HG02938 (cell line): ENCODE measurements around the gene RGS12.

Experiments
- ATAC-seq: cut with Tn5 transposase; IDR thresholded peaks from one replicate; pipeline ENCODE4 v1.9.1; 2021; ENCODE audit warnings: mild to moderate bottlenecking, moderate library complexity; ENCODE audit not compliant: unreplicated experiment

The RGS12 gene

DNA sequence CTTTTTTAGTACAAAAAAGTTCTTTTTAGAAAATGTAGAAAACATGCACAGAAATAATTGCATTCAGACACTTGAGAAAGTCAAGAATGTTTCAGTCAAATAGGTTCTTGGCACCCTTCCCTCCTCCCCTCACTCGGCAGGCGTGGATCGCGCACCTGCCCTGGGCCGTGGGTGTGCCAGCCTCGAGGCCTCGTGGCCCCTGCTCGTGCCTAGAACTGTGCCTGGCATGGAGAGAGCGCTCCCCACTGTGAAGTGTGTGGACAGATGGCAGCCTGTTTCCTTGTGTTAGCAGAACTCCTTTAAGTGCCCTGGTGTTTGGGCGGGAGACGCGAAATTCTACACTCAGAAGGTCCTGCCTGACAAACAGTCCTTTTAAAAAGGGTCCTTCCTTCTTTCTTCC, 14.7 kb downstream of the RGS12 start:
- no peak for ATAC-seq

DNA sequence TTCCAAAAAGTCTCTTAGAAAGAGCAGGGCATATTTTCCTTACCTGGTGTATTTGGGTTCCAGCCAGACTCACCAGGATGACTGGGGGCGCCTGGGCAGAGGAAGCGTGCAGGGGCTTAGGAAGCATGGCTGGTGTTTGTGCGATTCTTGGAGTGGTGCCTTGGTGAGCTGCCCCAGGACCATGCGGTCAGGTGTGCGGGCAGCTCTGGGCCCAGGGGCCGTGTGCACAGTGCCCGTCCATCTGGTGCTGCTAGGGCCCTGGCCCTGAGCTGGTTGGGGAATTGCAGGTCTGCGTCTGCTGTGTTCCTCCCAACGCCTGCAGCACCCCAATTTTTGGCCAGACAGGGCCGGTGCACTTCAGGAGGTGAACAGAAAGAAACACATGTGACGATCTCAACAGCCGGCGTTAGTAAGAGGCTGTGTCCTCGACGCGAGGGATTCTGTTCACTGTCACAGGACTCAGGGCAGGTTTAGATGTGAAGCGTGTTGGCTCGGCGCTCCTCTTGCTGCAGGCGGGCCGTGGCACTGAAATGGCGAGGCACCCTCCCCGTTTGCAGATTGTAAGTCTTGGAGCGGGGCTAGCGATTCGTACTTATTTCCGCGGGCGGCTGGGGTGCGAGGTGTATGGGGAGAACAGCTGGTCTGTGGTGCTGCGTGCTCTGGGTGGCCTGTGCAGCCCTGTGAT, 15.2 kb downstream of the RGS12 start:
- no peak for ATAC-seq

DNA sequence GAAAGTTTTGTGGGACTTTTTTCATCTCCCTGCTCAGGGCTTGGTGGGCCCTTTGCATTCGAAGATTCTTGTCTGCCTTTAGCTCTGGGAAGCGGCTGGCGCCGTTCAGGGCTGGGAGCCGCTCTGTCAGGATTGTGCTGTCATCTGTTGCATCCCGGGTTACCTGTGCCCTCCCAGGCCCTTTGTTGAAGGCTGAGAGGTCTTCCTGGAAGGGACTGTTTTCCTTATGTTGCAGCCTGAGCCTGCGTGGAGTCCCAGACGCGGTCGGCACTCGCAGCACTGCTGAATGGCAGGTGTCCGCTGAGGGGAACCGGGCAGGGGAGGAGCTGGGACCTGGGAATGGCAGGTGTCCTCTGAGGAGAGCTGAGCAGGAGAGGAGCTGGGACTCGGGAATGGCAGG, 15.9 kb downstream of the RGS12 start:
- ATAC-seq = no peak

DNA sequence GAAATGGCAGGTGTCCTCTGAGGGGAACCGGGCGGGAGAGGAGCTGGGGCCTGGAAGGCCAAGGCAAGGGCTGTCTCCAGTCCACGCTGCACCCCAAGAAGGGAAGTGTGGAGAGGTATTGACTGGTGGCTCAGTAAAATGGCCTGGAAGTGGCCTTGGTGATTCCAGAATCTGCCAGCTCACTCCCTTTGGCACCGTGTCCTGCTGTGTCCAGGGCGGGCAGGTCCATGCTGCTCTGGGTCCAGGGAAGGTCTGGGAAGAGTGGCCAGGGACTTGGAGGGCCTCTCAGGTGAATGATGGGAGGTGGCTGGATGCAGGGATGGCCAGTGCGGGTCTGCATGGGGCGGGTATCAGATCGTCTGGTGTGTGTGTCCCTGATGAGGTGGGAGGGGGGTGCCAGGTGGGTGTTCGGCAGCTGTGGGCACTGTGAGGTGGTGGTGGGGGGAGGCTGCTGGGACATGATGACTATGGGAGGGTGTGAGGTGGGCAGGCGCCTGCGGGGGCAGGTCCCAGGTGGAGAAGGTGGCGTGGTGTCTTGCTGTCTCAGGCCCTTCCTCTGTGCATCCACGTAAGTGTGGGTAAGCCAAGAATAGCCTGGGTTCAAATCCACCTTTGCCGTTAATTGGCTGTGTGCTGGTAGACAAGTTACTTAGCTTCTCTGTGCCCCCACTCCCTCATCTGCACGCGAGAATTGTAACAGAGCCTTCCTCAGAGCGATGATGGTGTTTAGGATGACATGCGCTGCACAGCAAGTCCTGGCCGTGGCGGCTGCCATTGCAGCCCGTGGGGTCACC, 17.7 kb downstream of the RGS12 start:
- no peak for ATAC-seq

DNA sequence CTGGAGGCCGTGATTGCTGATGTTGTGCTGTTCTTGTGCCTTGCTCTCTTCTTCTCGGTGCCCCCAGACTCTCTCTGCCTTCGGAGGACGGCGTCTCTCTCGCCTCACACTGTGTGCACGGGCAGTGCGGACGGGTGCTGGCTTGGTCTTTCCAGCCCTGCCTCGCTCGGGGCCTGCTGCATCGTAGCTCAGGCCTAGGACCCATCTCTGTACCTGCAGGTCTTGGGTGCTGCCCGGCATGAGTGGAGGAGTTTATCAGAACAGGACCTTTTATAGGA, 18.2 kb downstream of the RGS12 start:
- no peak for ATAC-seq

DNA sequence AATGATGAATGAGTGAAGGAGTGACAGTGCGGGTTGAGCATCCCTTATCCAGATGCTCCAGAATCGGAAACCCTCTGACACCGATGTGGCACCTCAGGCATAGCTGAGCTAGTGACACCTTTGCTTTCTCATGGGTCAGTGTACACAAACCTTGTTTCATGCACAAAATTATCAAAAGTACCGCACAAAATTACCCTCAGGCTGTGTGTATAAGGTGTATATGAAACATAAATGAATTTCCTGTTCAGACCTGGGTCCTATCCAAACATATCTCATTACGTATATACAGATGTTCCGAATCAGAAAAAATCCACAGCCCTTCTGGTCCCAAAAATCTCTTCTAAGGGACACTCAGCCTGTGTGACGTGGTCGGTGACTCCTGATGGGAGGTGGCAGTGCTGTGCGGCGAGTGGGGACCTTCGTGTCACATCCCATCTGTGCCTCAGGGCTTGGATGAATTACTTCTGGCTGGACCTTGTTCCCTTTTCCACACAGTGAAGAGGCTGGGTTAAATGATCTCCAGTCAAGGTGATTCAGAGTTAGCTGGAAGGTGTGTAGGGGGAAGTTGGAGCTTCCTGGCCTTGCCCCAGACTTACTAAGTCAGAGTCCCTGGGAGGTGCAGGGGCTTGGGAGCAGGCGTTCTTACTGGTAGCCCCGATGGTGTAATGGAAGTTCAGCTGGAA, 18.8 kb downstream of the RGS12 start:
- no peak for ATAC-seq

DNA sequence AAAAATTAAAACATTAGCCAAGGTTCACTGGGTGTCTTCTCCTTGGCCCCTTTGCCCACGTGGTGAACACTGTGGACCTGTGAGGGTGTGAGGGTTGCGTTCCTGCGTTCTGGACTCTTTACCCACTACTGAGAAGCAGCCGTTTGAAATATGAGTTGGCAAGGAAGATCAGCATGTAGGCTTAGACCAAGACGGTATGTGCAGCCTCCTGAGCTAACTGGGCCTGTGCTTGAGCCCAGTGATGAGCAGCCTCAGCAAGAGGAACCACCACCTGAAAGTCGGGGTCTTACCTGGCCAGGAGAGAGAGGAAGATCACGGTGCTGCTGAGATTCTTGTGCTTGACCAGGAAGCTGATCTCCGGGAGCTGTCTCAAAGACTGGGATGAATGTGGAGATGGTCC, 19.5 kb downstream of the RGS12 start:
- no peak for ATAC-seq

DNA sequence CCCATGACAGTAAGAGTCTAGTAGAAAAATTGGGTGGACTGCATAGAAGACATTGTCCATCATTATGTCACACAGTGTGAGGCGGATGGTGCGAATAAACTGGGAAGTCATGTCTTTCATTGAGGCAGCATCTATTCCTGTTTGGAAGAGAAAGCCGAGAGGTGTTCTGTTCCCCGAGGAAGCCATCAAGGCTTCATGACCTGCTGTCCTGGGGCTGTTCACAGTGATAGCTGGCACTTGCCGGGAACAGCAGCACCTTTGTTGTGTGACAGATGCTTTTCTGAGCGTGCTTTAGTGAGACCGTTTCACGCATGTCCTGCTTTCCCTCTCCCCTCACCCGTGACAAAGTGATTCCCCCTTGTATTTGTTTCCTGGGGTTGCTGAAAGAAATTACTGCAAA, 20.3 kb downstream of the RGS12 start:
- no peak for ATAC-seq

DNA sequence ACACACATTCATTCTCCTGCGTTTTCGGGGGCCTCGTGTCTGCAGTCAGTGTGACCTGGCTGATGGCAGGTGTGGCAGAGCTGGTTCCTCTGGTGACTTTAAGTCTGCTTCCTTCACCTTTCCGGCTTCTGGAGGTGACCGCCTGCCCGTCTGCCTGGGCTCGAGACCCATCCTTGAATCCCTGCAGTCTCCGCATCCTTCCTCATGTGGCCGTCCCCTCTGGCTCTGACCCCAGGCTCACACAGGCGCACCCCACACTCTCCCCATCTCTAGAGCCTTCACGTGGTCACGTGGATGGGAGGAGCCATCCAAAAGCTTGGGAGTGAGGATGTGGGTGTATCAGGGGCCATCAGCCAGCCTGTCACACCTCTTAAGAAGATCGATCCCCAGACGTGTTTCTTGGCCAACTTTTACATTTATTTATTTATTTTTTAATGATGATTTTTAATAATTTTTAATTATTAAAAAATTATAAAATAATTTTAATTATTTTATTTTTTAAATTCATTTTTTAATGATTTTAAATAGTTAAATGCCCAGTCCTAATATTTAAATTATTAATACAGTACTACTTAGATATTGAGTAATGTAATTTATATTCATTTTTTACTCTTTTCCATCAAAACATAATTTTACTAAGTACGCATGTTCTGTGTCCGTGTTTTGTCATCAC, 20.9 kb downstream of the RGS12 start:
- no peak for ATAC-seq

DNA sequence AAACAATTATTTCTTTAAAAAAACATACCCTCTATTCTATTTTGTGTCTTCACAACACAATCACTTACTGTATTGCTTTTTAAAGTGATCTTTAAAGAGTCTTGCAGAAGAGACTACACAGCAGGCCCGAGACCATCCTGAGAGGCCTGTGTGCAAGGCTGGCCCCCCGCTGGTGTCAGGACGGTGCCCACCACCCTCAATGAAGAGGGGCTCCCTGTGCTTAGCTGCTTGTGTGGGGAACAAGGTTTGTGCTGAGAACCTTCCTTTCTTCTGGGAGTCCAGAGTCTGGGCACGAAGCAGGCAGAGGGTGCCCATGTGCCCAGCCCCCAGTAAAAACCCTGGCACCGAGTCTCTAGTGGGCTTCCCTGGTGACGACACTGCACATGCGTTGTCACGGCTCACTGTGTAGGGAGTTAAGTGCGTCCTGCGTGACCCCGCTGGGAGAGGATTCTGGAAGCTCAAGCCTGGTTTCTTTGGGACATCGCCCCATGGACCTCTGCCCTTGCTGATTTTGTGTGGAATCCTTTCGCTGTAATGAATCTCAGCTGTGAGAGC, 22.0 kb downstream of the RGS12 start:
- ATAC-seq = no peak

DNA sequence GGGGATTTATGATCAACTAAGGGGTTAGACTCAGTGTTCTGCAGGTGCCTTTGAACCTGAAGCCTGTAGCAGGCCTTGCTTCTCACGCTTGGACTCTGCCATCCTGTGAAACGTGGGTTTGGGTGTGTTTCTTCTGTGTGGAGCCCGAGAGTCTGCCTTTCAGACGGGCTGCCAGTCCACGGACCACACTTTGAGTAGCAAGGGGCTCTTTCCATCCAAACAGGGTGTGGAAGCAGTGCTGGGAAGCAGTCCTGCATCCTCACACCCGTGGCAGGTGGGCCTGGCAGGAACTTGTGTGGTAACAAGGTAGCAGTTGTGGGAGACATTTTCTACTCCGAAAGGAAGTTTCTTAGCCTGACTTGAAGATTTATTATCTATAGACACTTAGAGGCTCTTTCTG, 22.7 kb downstream of the RGS12 start:
- no peak for ATAC-seq

DNA sequence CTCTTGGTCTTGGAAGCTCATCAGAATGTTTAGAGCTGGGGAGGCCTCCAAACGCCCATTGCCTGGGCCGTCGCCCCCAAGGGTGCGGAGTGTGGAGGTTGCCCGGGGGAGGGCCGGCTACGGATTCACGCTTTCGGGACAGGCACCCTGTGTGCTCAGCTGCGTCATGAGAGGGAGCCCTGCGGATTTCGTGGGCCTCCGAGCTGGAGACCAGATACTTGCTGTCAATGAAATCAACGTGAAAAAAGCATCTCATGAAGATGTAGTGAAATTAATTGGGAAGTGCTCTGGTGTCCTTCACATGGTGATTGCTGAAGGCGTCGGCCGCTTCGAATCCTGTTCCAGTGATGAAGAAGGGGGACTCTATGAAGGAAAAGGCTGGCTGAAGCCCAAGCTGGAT, 23.3 kb downstream of the RGS12 start:
- no peak for ATAC-seq

DNA sequence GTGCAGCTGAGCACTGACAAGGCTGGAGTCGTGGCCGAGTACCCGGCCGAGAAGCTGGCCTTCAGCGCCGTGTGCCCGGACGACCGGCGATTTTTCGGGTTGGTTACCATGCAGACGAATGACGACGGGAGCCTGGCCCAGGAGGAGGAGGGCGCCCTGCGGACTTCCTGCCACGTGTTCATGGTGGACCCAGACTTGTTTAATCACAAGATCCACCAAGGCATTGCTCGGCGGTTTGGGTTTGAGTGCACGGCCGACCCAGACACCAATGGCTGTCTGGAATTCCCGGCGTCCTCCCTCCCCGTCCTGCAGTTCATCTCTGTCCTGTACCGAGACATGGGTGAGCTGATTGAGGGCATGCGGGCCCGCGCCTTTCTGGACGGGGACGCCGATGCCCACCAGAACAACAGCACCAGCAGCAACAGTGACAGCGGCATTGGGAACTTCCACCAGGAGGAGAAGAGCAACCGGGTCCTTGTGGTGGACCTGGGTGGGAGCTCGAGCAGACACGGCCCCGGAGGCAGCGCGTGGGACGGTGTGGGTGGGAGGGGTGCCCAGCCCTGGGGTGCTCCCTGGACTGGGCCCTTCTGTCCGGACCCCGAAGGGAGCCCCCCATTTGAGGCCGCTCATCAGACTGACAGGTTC, 24.3 kb downstream of the RGS12 start:
- ATAC-seq = no peak

DNA sequence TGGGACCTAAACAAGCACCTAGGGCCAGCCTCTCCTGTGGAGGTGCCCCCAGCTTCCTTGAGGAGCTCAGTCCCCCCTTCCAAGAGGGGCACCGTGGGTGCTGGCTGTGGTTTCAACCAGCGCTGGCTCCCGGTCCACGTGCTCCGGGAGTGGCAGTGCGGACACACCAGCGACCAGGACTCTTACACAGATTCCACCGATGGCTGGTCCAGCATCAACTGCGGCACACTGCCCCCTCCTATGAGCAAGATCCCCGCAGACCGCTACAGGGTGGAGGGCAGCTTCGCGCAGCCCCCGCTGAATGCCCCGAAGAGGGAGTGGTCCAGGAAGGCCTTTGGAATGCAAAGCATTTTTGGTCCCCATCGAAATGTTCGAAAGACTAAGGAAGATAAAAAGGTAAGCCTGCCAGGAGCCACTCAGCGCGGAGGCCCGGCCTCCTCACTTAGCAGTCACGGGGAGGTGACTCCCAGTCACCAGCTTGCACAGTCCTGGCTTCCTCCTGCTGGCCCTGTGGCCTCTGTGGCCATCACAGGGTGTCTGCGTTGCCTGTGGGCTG, 24.9 kb downstream of the RGS12 start:
- ATAC-seq = no peak

DNA sequence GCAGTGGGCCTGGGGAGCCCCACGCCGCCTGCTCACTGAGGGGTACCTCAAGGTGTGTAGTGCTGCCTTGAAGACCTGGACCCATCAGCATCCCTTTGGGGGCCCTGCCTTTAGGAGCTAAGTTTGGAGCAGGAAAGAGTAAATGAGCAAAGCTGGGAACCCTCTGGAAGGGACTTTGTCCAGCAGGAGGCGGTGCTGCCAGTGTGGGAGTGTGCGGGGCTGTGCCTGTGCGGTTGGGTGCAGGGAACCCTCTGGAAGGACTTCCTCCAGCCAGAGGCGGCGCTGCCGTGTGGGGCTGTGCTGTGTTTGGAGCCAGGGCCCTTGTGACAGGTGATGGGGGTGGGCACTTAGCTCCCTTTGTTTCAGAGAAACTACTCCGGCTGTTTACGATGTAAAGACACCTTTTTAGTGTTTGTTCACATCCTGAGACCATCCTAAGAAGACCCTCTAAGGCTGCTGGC, 25.8 kb downstream of the RGS12 start:
- ATAC-seq = no peak

DNA sequence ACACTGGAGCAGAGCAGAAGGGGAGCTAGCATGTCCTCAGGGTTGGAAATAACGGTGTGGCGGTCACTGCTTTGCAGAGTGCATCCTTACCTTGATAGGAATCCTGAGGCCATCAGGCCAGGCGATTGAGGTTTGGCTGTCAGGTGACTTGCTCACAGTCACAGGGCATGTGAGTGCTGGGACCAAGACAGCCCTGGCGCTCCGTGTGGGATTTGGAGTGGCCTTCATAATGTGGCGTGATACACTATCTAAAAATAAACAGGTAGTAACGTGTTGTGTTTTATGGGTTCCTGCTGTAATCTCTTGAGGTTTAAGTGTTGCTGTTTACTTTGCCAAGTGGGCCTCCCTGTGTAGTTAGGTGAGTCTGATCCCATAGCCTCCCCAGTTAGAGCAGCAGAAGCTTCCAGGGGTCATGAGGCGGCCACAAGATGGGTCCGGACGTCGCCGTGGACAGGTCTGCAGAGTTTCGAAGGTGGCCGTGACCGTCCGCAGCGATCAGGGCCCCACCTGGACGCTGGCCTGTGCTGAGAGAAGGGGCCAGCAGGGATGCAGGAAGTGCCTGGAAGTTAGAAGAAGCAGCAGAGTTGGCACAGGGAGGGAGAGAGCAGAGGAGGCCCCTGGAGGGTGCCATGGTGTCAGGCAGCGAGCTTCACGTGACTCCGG, 27.7 kb downstream of the RGS12 start:
- no peak for ATAC-seq

DNA sequence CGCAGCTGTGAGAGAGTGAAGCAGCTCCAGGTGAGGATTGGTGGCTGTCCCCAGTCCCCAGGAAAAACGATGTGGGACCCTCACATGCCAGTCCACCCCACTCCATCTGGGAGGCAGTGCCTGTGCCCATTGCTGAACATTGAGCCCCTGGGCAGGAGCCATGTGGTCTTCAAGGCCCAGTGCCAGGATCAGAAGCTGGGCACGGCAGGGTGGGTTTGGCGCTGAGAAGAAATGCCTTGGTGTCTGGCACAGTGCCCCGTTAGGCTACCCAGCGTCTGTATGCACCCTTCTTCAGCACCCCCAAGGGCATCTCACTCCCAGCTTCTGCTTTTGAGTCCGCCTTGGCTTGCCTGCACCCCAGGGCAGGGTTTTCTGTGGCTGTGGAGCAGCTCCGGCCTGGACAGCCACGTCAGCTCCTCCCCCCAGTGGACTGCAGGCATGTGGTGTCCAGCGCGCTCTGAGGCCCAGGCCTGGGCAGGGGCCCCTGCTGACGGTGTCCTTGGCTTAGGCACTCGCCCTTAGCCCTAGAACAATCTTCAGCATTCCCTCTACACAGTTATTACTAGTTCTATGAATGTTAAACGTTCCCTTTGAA, 28.6 kb downstream of the RGS12 start:
- ATAC-seq = no peak

DNA sequence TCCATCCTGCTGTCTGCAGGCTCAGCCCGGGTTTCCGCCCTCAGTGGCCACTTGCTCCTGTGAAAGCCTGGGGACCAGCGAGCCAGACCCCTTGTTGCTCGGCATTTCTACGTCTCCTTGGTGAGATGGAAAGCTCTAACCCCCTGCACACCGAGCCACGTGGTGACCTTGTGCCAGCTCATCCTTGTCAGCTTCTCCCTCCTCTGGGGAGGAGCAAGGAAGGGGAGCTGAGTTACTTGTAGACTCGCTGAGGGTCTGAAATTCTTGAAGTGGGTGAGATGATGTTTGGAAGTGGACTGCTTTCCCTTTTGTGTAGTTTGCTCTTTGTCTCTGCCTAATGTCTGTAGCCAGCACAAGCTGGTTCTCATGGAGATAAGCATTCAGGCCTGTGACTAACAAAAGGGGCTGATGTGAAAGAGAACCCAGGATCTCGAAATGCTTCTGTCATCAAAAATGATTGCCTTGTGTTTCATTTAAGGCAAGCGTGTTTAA, 29.3 kb downstream of the RGS12 start:
- ATAC-seq = no peak

DNA sequence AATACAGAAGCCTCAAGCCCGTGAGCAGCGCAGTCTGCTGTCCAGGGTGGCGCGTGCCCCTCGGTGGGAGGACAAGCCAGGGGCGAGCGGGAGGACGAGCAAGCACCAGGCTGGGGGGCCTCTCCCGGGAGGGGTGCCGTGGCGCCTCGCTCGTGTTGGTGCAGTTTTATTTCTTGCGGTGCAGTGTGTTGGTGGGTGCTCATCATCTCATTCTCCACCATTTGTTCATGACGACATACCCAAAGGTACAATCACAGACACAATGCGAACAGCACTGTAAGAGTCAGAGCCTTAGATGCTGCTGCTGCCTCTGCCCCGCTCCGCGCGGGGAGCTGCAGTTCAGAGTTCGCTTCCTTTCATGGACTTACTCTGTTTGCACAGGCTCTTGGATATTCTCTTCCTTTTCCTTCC, 30.3 kb downstream of the RGS12 start:
- no peak for ATAC-seq
